Peyer's patch (tissue), 4 donors: ENCODE data around the gene COQ3.

ENCODE experiments used
- CTCF ChIP-seq, 6 experiments: fragments of 450-650 bp in 4 of 6; fragments of 200-600 bp in 2 of 6; sonication (generic) in 1 of 6; IDR thresholded peaks; one replicate each; pipeline ENCODE4 v1.5.1; 2017 to 2019; ENCODE audit warnings: antibody characterized with exemption in 6 of 6, mild to moderate bottlenecking in 3 of 6, moderate library complexity in 1 of 6
- POLR2A ChIP-seq, 2 donors: fragments of 450-650 bp; IDR thresholded peaks; one replicate each; pipeline ENCODE4 v1.5.1; 2017; ENCODE audit warnings: antibody characterized with exemption in 2 of 2, mild to moderate bottlenecking in 2 of 2, moderate library complexity in 2 of 2

- TF ChIP-seq CTCF (IDR thresholded peaks at IDR 0.05), result no peak
- peak in 1 of 2 donors; percentile 6 for TF ChIP-seq POLR2A (IDR thresholded peaks at IDR 0.05)
Observed at GRCh38 chr6:99424761-99425646, 31.0 kb upstream of the COQ3 start, which contains the start of gene PNISR.
